ENCODE results near the gene MARCKSL1.

Gene MARCKSL1

DNA sequence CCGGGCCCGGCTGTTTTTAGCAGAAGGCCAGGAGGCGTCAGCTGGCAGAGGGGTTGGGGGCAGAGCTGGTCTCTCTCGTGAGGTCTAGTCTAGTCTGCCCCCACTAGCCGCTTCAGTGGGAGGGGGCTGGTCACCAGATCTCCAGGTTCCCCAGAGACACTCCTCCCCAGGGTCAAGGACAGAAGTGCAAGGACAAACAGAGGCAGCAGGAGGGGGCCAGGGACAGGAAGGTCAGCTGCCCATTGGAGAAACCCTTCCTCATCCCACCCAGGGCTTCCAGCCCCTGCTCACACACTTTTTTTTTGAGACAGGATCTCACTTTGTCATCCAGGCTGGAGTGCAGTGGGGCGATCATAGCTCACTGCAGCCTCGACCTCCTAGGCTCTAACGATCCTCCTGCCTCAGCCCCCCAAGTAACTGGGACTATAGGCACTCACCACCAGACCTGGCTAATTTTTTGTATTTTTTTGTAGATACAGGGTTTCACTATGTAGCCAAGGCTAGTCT is 16.3 kb upstream of the MARCKSL1 start:
- no peak for DNase-seq

GRCh38 chr1:32351399-32352238 is 15.6 kb upstream of the MARCKSL1 start:
- peak; percentile 85 for DNase-seq

DNA sequence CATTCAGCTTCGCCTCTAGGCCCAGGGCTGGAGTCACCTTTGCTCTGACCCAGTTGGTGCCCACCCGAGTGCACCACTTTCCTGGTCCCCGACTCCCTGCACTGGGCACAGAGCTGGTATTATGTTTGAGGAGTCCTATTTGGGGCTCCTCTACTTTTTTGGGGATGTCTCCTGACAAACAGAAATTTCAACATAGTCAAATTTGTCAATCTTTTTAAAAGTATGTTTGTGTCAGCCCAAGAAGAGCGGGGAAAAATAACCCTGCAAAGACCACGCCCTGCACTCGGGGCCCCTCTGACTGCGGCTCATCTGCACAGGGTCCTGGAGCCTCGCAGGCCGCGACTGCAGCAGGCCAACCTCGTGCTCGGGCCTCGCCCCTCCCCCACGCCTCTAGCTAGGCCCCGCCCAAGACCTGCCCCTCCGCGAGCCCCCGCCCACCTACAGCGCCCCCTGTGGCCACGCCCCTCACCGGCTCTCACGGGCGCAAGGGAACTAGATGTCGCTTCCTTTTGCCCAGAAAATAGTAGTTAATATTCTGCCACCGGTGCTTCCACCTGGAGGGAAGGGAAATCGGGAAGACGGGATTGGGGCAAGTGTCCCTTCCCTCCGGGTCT is 14.9 kb upstream of the MARCKSL1 start:
- peak; percentile 76 for DNase-seq

- no peak for DNase-seq
These were observed 13.2 kb upstream of the MARCKSL1 start for GRCh38 chr1:32349211-32349708.

DNA sequence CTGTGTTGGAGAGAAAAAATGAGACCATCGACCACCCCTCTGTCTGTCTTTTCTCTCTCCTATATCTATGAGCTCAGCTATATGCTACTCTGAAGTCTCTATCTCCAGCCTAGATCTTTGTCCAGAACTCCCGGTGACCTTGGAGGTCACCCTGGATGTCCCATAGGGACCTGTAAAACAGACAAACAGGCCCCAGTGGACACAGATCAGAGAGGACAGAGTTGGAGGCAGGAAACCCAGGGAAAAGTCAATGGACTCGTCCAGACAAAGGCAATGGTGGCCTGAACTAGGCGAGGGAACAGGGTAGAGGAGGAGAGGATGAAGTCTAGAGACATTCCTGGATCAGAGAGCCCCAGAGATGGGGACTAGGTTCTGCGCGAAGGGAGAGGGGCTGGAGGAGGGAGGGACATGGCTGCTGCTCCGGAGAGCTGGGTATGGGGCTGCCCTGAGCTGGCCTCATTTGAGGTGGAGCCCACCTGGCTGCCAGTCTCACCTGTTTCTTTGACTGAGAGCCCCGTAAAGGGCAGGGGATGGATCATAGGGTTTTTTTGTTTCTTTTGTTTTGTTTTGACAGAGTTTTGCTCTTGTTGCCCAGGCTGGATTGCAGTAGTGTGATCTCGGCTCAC is 10.6 kb upstream of the MARCKSL1 start:
- DNase-seq = no peak

DNA sequence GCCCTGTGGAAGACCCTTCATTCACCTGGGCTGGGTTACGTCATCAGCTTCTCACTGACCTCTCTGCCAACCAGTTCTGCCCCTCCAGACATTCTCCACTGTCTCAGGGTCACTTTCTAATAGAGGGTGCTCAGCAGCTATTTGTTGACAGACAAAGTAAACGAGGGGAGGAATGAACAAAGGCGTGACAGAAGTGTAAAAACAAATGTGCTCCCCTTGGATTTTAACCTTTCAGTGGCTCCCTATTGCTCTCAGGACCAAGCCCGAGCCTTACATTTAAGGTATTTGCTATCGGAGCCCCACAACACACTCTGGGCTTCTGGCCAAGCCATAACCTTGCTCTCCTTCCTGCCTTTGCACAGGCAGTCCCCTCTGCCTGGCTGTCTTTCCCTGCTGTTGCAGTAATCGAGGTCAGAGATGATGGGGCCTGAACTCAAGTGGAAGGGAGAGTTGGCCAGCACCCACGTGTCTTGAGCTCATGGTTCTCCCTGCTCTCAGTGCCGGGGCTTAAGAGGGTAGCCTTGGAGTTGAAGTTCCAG is 9.3 kb upstream of the MARCKSL1 start:
- no peak for DNase-seq

GRCh38 chr1:32342704-32343103 is 6.7 kb upstream of the MARCKSL1 start:
- no peak for DNase-seq

DNA sequence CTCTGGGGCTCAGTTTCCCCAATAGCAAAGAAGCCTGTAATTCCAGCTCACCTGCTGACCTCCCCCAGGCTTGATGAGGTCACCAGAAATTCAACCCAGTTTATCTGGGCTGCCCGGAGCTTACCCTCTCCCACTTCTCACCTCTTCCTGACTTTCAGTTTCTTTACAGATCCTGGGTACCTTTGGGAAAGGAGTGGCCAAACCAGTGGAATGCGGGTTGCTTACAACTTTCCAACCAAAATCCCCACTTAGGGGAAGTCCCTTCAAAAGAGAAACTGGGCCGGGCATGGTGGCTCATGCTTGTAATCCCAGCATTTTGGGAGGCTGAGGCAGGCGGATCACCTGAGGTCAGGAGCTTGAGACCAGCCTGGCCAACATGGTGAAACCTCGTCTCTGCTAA is 5.9 kb upstream of the MARCKSL1 start:
- DNase-seq = no peak

- no peak for DNase-seq
These were observed 5.2 kb upstream of the MARCKSL1 start for GRCh38 chr1:32341186-32341757.

DNA sequence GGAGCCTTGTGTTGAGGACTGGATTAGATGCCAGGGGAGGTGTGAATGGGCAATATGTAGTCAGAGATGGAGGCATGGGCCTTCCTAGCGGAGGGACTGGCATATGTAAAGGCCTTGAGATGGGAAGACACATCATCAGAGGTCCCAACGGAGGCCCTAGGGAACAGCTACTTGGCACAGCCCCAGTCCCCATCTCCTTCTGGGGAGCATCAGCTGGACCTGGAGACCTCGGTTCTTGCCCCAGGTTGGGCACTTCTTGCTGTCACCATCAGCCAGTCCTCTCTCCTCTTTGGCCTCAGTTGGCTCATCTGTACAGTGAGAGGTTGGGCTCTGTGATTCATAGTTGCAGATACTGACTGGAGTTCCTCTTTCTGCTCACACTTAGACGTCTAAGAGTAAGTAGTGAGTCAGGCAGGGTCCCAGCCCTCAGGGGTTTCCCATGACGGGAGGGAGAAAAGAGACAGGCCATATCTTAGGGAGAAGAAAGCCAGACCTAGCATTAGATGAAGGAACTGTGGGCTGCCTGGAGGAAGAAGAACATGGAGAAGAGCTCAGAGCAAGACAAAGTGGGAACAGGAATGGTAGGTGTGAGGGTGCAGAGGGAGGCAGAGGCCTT is 3.4 kb upstream of the MARCKSL1 start:
- no peak for DNase-seq

GRCh38 chr1:32338637-32339145 is 2.7 kb upstream of the MARCKSL1 start:
- no peak for DNase-seq

- DNase-seq = no peak
These were observed 2.0 kb upstream of the MARCKSL1 start for GRCh38 chr1:32337855-32338636.

DNA sequence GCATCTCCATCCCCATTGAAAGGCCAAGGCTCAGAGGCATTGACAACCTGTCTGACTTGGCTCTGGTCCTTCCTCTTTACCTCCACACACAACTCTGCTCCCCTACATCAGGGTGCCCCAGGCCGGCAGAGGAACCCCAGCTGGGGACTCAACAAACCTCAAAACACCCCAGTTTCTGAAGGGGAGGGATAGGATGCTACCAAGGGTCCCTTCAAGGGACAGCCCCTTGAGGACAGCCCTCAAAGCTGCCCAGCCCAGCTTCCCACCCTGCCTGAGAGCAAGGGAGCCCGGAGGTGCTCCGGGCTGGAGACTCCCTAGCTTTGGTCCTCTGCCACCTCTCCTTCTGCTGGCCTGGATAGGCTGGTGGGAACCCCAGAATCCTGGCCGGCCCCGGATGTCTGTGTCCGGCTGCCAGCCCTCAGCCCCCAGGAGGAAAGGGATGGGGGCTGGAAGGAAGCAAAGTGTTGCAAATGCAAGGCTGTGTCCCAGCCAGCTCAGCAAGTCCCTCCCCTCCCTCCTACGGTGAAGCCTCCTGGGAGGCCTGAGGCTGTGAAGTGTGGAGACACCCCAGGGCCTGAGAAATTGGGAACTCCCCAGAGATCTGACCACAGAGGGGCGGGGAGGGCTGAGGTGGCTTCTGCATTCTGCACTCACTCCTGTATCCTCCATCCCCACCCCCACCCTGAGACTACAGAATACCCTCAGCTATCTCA is 1.1 kb upstream of the MARCKSL1 start:
- DNase-seq = no peak

DNA sequence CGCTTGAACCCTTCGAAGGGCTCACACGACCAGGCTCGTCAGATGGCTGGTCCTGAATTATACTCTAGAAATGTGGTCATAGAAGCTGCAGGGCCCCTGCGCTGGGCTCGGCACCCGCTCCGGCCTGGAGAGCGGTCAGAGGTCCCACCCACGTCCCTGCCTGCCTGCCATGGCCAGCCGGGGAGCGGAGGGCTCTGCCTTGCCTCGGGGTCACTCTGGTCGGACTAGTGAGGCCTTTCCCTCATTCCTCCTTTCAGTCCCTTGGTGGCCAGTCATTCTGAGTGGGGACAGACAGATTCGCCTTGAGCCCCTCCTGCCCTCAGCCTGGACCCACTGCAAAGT is 529 bp upstream of the MARCKSL1 start:
- no peak for DNase-seq

- no peak for DNase-seq
These were observed 571 bp downstream of the MARCKSL1 start for GRCh38 chr1:32335535-32335789.

GRCh38 chr1:32334864-32335534 is 1.0 kb downstream of the MARCKSL1 start:
- DNase-seq = no peak

- no peak for DNase-seq
These were observed 1.7 kb downstream of the MARCKSL1 start for GRCh38 chr1:32334274-32334861.

- DNase-seq = no peak
These were observed 2.6 kb downstream of the MARCKSL1 start for GRCh38 chr1:32333251-32333963.

- DNase-seq = no peak
These were observed 3.5 kb downstream of the MARCKSL1 start for GRCh38 chr1:32332290-32333079.
